HepG2 (cell line): ENCODE measurements around the gene CKB. TPM values are rescaled to one million over a fixed set of nuclear protein-coding genes. Genes with fewer than 3 reads are reported as not detected.

Experiments used
- HMG20B ChIP-seq: conservative IDR thresholded peaks from 2 replicates; pipeline ENCODE4 v1.6.1; 2016; ENCODE audit warnings: missing genetic modification reagents, missing compliant biosample characterization
- IKZF4 ChIP-seq: sonication (generic); formaldehyde crosslinking; IDR thresholded peaks from 2 replicates; pipeline ENCODE4 v1.5.1; 2020; ENCODE audit warnings: borderline replicate concordance, mild to moderate bottlenecking, low read depth, missing genetic modification reagents; ENCODE audit errors: not compliant biosample characterization
- MAZ ChIP-seq, 2 experiments: sonication (generic) in 1 of 2; formaldehyde crosslinking in 1 of 2; IDR thresholded peaks; 2 replicates each; pipeline versions ENCODE4 v1.5.0 to v1.6.1; 2012 to 2020; ENCODE audit warnings: low read depth in 2 of 2, mild to moderate bottlenecking in 2 of 2, borderline replicate concordance in 1 of 2, improper control_type of control experiment in 1 of 2, low read length in 1 of 2, missing genetic modification reagents in 1 of 2, moderate library complexity in 1 of 2
- MIXL1 ChIP-seq: IDR thresholded peaks from 2 replicates; pipeline ENCODE4 v1.6.1; 2016
- MXD4 ChIP-seq: IDR thresholded peaks from 2 replicates; pipeline ENCODE4 v1.6.1; 2016; ENCODE audit warnings: mild to moderate bottlenecking, missing biosample characterization, missing genetic modification reagents
- NFE2L1 ChIP-seq: sonication (generic); formaldehyde crosslinking; IDR thresholded peaks from 2 replicates; pipeline ENCODE4 v1.4.0; 2020; ENCODE audit warnings: missing genetic modification reagents, mild to moderate bottlenecking, borderline replicate concordance
- NFKBIZ ChIP-seq: IDR thresholded peaks from 2 replicates; pipeline ENCODE4 v1.6.1; 2018; ENCODE audit warnings: missing genetic modification reagents, missing compliant biosample characterization
- PCBP1 ChIP-seq: fragments of 200-400 bp; formaldehyde crosslinking; IDR thresholded peaks from 2 replicates; pipeline ENCODE4 v1.6.1; 2017; ENCODE audit warnings: mild to moderate bottlenecking, low read depth, low read length, borderline replicate concordance
- RAD21 ChIP-seq: fragments of 450-650 bp; formaldehyde crosslinking; IDR thresholded peaks from 2 replicates; pipeline ENCODE4 v1.5.0; 2020; ENCODE audit warnings: mild to moderate bottlenecking
- RFXANK ChIP-seq: IDR thresholded peaks from 2 replicates; pipeline ENCODE4 v1.6.1; 2016
- RNF219 ChIP-seq: sonication (generic); formaldehyde crosslinking; IDR thresholded peaks from 2 replicates; pipeline ENCODE4 v1.5.0; 2020; ENCODE audit warnings: mild to moderate bottlenecking, missing genetic modification reagents
- SIX4 ChIP-seq: sonication (generic); formaldehyde crosslinking; IDR thresholded peaks from 2 replicates; pipeline ENCODE4 v1.4.0; 2020; ENCODE audit warnings: missing genetic modification reagents
- THAP11 ChIP-seq: IDR thresholded peaks from 2 replicates; pipeline ENCODE4 v1.6.1; 2016; ENCODE audit warnings: missing biosample characterization, missing genetic modification reagents
- ZFY ChIP-seq: sonication (generic); formaldehyde crosslinking; IDR thresholded peaks from 2 replicates; pipeline ENCODE4 v1.4.0; 2020; ENCODE audit warnings: missing genetic modification reagents
- ZGPAT ChIP-seq: IDR thresholded peaks from 2 replicates; pipeline ENCODE4 v1.6.1; 2016; ENCODE audit warnings: mild to moderate bottlenecking
- ZNF101 ChIP-seq: sonication (generic); formaldehyde crosslinking; IDR thresholded peaks from 2 replicates; pipeline ENCODE4 v1.4.0; 2020; ENCODE audit warnings: mild to moderate bottlenecking, low read depth, missing genetic modification reagents, borderline replicate concordance
- ZNF350 ChIP-seq: sonication (generic); formaldehyde crosslinking; IDR thresholded peaks from 2 replicates; pipeline ENCODE4 v1.4.0; 2020; ENCODE audit warnings: mild to moderate bottlenecking, low read depth, missing genetic modification reagents, borderline replicate concordance
- ZNF546 ChIP-seq: sonication (generic); formaldehyde crosslinking; conservative IDR thresholded peaks from 2 replicates; pipeline ENCODE4 v1.8.1; 2023; ENCODE audit warnings: mild to moderate bottlenecking, missing genetic modification reagents
- ZNF589 ChIP-seq: sonication (generic); formaldehyde crosslinking; conservative IDR thresholded peaks from 2 replicates; pipeline ENCODE4 v1.8.0; 2022; ENCODE audit warnings: mild to moderate bottlenecking, moderate library complexity, missing genetic modification reagents
- ZNF749 ChIP-seq: sonication (generic); formaldehyde crosslinking; IDR thresholded peaks from 2 replicates; pipeline ENCODE4 v1.8.0; 2022; ENCODE audit warnings: mild to moderate bottlenecking, missing genetic modification reagents, moderate library complexity, borderline replicate concordance
- ZNF782 ChIP-seq: sonication (generic); formaldehyde crosslinking; IDR thresholded peaks from 2 replicates; pipeline ENCODE4 v1.4.0; 2020; ENCODE audit warnings: missing genetic modification reagents, mild to moderate bottlenecking, borderline replicate concordance
- polyA plus RNA-seq, 8 experiments: library from polyadenylated mRNA; depleted of rRNA in 3 of 8; stranded (reverse) in 7 of 8; unstranded in 1 of 8; fragments of >200 nt; fragmentation: Illumina TruSeq in 4 of 8; extraction: Trizol in 4 of 8; gene quantifications; 2 replicates each; pipeline versions ENCODE4 v1.2.1 to v1.2.3, GENCODE V29; 2011 to 2016; ENCODE audit warnings: low read depth in 4 of 8, missing spikeins in 1 of 8, mixed read lengths in 1 of 8; ENCODE audit not compliant: insufficient read depth in 1 of 8
- total RNA-seq, 5 experiments: library from RNA; depleted of rRNA; stranded (reverse); fragments of >200 nt; fragmentation: Illumina TruSeq; extraction: Trizol; gene quantifications; 2 replicates each; pipeline ENCODE4 v1.2.3, GENCODE V29; 2016; ENCODE audit warnings: low read depth in 1 of 5
- TF ChIP-seq, protein P1 (sequence below): sonication (generic); formaldehyde crosslinking; IDR thresholded peaks from 2 replicates; pipeline ENCODE4 v1.5.1; 2020; ENCODE audit warnings: missing genetic modification reagents, mild to moderate bottlenecking, borderline replicate concordance

CKB gene
- total and polyA plus RNA-seq, 2 of the 13 experiments (the other 11 are each of a cell fraction or from before 2014, with no cell fraction given): 82.3 to 217 TPM

DNA sequence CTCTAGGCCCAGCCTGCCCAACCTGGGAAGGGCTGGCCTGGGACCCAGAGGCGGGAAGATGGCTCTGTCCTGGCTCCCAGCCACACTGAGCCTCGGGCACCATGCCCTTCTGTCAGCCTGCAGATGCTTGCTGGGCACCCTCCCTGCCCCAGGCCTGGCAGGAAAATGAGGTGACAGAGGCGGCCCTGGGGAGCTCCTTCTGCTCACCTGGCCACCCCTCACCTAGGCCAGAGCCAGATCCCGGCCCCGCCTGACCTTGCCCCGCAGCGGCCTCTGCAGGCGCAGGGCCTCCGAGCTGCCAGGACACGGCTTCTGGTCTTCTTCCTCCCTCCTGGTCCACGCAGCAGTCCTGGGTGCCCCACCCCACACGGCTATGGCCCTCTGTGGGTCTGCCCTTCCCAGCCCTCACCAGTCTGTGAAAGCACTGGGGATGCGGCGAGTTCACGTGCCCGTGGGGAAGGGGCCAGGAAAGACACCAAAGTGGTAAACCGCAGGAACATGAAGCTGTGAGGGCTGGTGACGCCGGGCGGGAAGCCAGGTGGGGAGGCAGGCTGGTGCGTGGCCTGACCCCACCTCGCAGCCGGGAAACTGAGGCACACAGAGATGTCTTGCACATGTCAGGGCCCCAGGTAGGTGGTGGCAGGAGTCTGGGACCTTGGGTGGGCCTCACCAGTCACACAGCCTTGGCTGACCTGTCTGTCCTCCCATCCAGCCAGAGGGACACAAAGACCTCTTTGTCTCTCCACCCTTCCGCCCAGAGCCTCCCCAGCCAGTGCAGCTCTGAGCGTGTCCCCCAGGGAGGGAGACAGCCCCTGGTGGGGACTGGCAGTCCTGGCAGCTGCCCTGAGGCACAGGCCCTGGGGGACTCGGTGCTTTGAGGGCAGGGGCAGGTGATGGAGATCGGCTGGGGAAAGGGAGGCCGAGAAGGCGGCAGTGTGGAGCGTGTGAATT is 27.0 kb upstream of the CKB start (continued):
- TF ChIP-seq ZGPAT (CRISPR knock-in tag) (peak; percentile 37; the same call in 1 of the 2 replicates), ZNF350 (peak; percentile 52; the same call in 1 of the 2 replicates), PCBP1 (0 out of 2 replicates have a peak, but pooled peaks have one; percentile 18), ZNF101 (CRISPR knock-in tag) (no peak), ZNF782 (CRISPR knock-in tag) (0 out of 2 replicates have a peak, but pooled peaks have one; percentile 17), ZNF546 (CRISPR knock-in tag) (0 out of 2 replicates have a peak, but pooled peaks have one; percentile 58), NFE2L1 (no peak), MIXL1 (CRISPR knock-in tag) (0 out of 2 replicates have a peak, but pooled peaks have one; percentile 6), ZNF589 (CRISPR knock-in tag) (no peak), RNF219 (CRISPR knock-in tag) (no peak), THAP11 (CRISPR knock-in tag) (peak; percentile 25; the same call in 1 of the 2 replicates), MXD4 (CRISPR knock-in tag) (no peak; the same call in 1 of the 2 replicates), NFKBIZ (CRISPR knock-in tag) (no peak), RFXANK (CRISPR knock-in tag) (0 out of 2 replicates have a peak, but pooled peaks have one; percentile 41), SIX4 (CRISPR knock-in tag) (no peak), ZNF749 (CRISPR knock-in tag) (no peak), RAD21 (CRISPR knock-in tag) (peak; percentile 42; the same call in 1 of the 2 replicates), HMG20B (CRISPR knock-in tag) (no peak), IKZF4 (CRISPR knock-in tag) (peak; percentile 29), MAZ (IDR thresholded peaks at IDR 0.05; ENCODE audit: borderline replicate concordance, low read depth, low read length) (0 out of 2 replicates have a peak, but pooled peaks have one; percentile 46), MAZ (CRISPR knock-in tag; IDR thresholded peaks at IDR 0.05; ENCODE audit: low read depth) (no peak; the same call in 1 of the 2 replicates), ZFY (CRISPR knock-in tag) (no peak; the same call in none of the 2 replicates)
- TF ChIP-seq, protein P1, sequence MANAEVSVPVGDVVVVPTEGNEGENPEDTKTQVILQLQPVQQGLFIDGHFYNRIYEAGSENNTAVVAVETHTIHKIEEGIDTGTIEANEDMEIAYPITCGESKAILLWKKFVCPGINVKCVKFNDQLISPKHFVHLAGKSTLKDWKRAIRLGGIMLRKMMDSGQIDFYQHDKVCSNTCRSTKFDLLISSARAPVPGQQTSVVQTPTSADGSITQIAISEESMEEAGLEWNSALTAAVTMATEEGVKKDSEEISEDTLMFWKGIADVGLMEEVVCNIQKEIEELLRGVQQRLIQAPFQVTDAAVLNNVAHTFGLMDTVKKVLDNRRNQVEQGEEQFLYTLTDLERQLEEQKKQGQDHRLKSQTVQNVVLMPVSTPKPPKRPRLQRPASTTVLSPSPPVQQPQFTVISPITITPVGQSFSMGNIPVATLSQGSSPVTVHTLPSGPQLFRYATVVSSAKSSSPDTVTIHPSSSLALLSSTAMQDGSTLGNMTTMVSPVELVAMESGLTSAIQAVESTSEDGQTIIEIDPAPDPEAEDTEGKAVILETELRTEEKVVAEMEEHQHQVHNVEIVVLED (CRISPR knock-in tag): 0 out of 2 replicates have a peak, but pooled peaks have one; percentile 24
